C4-2B (cell line): Measurements from ENCODE around the gene CFDP1.

Experiments
- ZFX ChIP-seq: fragments of 450-650 bp; IDR thresholded peaks from 2 replicates; pipeline ENCODE4 v1.6.1; 2017
- TF ChIP-seq, protein P1 (sequence below): fragments of 450-650 bp; conservative IDR thresholded peaks from 2 replicates; pipeline ENCODE4 v1.5.1; 2017; ENCODE audit warnings: mild to moderate bottlenecking

GRCh38 chr16:75262800-75263127 is 170.5 kb downstream of the CFDP1 start:
- TF ChIP-seq, protein P1, sequence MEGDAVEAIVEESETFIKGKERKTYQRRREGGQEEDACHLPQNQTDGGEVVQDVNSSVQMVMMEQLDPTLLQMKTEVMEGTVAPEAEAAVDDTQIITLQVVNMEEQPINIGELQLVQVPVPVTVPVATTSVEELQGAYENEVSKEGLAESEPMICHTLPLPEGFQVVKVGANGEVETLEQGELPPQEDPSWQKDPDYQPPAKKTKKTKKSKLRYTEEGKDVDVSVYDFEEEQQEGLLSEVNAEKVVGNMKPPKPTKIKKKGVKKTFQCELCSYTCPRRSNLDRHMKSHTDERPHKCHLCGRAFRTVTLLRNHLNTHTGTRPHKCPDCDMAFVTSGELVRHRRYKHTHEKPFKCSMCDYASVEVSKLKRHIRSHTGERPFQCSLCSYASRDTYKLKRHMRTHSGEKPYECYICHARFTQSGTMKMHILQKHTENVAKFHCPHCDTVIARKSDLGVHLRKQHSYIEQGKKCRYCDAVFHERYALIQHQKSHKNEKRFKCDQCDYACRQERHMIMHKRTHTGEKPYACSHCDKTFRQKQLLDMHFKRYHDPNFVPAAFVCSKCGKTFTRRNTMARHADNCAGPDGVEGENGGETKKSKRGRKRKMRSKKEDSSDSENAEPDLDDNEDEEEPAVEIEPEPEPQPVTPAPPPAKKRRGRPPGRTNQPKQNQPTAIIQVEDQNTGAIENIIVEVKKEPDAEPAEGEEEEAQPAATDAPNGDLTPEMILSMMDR: no peak
- no peak for TF ChIP-seq ZFX
